NOMO-1 (cell line): ENCODE measurements around the gene MATCAP1.

ENCODE experiments used
- DNase-seq, 2 experiments: peaks; one replicate each; lab custom pipeline; 2025; ENCODE audit not compliant: unreplicated experiment in 2 of 2; lab: John Stamatoyannopoulos, UW

The MATCAP1 gene

DNA sequence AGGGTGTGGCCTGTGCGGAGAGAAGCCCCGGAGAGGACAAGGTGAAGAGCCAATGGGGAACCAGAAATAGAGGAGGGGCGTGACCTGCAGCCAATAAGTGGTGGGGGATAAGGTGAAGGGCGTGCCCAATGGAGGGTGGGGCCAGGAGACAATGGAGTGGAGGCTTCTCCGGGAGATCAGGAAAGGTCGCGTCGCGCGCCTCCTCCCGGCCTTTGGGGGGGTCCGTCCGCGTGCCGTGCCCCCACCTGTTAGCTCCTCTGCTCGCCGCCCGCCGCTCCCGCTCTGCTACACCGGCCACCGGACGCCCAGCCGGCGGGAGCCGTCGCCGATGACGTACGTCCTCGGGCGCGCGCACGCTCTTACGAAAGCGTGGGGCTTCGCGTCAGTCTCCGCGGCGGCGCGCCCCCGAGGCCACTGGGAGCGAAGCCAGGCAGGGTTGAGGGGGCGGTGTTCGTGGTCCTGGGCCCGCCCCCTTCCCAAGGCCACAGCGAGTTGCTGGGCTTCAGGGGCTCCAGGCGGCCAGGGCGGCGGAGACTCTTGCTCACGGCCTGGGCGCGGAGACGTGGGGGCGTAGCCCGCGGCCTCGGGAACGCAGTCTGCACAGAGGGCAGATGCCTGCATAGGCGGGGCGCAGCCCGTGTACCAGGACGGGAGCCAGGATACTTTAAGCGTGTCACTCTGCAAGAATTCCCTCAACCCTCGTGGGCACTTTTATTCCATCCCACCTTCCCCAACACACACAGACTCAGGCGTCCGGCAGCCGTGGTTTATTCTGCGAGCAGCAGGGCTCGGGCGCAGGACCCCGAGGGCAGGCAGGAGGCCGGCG lies at the start of gene MATCAP1:
Gene MATCAP1, minus strand, starts transcription at position 337 of the 826 bp plus-strand sequence. CDS start 3,353 bp downstream, outside the sequence.
- DNase-seq: peak; percentile 97 to 99

DNA sequence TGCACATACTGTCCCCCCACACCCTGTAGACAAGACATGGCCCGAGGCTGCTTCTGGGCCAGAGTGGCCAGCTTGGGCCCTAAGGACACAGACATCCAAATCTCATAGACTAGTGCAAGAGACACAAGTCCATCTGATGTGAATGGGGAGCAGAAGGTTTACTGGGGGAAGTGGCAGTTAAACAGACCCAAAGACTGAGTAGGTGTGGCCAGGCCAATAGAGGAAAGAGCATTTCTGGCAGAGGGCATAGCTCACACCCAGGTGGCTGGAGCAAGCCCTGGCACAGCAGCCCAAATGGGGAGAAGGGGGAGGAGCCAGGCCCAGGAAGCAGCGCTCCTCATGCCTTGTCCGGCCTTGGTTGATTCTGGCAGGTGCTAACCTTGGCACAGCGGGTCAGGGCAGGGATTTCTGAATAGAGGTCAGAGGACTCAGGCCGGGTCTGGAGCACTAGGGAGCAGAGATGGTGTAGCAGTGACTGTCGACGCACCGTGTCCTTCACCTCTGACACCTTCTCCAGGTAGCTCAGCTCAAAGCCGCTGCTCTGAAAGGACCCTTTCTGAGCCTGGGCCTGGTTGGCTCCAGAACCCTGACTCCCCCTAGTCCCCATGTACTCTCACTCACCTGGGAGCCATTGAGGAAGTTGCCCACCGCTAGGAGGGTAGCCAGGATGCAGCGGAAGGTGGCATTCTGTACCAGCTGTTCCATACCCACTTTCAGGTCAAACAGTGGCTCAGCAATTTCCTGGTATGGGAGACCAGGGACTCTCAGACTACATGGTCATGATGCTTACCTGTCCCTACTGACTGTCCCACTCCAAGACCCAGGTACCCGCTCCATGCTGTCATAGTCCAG lies 47.3 kb upstream of the MATCAP1 start:
- DNase-seq: no peak

DNA sequence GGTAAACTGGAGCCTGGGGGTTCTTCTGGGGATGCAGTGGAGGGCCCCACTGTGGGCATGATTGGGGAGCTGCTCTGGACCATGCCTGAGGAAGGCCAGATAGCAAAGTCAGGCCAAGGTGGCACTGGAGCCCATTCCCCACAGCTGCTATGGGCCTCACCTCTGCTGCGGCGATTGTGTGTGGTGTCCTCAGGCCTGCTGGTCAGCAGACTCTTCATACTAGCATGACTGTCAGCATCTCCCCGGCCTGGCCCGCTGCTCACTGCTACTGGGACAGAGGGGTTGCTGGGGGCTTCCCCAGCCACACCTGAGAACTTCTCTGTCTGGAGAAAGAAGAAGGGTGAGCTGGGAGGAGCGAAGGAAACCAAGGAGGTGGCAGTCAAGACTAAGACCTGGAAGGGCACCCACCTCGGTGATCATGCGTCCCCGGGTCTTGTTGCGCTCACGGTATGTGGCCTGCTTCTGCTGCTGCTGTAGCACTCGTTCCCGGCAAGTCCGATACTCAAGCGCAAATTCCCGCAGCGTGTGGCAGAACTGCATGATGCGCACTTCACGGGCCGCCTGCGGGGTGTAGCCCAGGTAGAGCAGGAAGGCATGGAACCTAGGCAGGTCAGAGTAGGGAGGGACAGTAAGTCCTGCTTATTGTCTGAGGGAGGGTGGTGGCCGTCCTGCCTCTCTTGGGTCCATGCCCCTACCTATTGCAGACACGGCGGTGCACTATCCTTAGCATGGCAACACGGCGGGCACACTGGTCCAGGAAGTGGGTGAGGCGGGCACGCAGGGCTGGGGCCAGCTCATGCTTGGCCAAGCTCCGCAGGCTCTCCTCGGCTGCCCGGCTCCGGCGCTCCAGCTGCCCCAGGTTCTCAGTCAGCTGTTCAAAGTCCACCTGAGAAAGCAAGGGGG lies 46.4 kb upstream of the MATCAP1 start:
- DNase-seq: no peak

DNA sequence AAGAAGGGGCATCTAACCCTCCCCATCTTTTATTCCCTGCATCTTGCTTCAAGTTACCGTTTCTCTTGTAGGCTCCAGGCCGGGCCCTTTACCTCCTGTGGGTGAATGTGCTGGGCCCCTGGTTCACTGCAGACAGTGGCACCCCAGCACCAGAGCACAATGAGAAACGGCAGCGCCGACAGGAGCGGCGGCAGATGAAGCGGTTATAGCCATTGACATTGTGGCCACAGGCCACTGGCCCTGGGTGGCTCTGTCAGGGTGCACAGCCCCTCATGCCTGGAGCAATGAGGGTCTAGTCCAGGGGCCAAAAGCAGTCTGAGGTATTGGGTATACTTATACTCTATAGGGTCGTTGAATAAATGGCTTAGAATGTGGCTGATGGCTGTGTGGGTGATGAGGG lies 45.1 kb upstream of the MATCAP1 start:
- no peak for DNase-seq

DNA sequence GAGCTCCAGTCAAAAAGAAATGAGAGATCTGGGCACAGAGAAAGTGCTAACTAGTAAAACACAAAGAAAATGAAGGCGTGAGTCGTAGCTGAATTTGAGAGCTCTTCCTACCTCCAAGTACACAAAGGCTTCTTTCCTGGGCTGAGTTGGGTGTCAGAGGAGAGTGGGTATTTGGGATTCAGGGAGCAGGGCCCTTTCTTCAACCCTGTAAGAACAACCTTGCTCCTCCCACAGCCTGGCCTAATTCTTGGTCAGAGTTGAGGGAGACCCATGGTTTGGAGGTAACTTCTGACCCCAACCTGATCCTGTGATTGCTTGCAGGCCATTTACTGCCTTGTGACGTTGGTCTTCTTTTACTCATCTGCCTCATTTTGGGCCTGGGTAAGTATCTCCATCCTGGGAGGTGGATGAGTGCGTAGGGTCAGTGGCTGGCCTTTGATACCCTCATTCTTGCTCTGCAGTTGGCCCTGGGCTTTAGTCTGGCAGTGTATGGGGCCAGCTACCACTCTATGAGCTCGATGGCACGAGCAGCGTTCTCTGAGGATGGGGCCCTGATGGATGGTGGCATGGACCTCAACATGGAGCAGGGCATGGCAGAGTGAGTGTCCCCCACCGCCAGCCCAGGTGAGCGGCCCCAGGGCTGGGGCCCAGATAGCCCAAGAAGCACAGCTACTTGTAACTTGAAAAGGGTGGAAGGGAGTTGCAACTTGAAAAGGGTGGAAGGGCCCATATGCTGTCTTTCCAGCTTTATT lies 44.4 kb upstream of the MATCAP1 start:
- no peak for DNase-seq

DNA sequence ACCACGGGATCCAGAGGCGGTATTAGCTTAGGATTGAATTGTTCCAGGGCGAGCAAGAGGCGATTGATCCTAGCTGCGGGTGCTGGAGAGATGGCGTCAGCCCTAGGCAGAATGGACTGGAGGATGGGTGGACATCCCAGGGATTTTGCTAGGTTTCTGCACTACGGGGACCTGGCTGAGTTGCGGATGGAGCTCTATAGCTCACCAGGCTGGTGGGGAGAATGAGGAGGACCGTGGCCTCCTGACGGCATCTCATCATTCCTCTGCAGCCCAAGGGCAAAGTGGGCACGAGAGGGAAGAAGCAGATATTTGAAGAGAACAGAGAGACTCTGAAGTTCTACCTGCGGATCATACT lies 43.8 kb upstream of the MATCAP1 start:
- no peak for DNase-seq

DNA sequence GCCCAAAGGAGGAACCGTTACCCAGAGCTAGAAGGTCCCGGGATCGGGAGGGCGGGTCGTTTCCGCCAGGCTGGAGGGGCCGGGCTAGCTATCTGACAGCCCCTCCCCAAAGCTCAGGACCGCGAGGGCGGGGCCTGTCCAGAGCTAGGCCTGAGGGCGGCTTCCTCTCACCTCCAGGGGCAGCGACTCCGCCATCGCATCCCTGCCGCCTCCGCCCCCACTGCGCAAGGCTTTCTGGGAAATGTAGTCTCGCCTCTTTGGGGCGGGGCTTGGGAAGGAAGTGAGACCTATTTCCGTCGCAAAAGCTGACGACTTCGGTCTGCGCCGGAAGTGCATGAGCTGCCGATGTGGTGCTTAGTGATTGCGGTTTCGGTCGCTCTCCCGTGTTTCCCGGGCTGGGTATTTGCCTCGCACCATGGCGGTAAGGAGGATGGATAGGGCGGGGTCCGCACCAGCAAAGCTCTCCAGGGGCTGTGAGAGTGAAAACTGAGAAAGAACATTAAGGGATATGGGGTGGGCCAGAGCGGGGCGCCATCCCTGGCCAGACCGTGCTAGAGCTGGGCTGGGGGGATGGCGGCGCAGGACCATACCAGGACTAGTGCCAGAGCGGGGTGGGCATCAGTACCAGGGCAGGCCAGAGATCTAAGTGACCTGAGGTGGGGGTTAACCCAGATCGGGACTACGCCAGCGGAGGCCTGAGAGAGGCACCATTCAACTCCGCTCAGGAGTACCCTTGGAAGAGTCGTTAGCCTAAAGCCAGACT lies 43.2 kb upstream of the MATCAP1 start, which contains the start of gene TMEM208:
Gene TMEM208, plus strand, starts transcription at position 327 of the 763 bp plus-strand sequence. Its CDS starts 89 bp downstream, at position 416.
- DNase-seq: peak; percentile 92 to 97

DNA sequence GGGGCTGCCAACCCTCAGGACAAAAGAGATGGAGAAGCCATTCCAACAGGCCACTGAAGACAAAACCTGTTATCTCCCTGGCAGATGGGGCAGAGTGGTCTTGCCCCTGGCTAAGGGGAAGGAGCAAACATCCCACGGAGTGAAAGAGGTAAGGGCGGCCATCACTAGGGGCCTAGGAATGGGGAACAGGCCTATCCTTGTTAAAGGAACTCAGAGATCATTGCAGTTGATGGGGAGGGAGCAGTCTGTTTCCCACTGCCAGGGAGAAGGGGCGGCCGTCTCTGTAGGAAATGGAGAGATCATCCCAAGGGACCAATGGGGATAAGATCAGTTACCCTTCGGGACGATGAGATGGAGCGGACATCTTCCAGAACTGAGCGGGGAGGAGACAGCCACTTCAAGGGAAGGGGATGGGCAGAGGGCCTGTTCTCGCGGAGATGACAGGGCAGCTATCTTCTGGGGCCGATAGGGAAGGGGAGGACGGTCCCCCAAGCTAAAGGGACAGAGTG lies 42.6 kb upstream of the MATCAP1 start:
- no peak for DNase-seq

DNA sequence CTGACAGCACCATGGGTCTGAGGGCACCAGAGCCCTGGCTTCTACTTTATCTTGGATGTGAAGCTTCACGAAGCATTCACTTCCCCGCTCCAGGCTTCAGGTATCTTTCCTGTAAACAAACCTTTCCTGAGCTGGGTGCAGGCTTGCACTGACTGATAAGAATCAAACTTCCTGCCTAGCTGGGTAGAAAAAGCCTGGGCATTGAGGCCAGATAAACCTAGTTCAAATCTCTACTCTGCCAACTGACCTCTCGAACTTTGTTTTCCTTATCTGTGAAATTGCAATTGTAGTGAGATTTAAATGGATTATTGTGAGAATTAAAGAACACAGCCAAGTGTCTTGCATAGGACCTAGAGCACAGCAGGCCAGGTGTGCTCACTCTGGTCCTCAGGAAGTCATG lies 40.2 kb upstream of the MATCAP1 start:
- no peak for DNase-seq

DNA sequence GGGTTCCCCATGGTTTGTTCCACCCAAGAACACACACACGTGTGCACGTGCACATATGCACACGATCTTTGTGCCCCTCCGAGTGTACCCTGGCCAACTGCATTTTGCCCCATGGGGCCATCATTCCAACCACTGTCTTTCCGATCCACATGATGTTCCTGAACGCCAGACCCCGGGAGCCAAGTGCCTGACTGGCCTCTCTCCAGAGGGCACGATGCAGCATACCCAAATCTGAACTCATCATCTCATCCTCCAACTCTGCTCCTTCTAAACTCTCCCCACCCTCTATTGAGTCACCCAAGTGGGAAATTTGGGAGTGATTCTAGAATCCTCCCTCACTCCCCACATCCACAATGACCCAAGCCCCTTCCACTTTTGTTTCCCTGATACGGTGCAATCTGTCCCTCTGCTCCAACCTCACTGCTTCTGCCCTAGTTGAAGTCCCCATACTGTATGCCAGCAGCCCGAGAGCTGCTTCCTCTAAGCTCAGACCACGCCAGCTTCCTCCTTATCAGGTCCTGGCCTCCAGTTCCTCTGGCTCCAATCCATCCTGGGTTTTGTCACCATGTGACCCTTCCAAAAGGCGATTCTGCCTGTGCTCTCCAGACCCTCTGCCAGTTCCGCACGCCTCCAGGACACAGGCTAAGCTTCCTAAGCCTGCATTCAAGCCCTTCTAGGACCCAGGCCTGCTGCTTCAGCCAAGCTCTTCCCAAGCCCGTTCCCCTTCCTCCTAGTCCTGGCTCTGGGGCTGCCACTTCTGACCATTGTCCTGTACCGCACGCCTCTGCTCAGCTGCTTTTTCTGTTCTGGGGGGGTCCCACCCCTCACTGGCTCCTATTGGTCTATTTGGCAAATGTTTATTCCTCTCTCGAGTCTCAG lies 33.1 kb upstream of the MATCAP1 start:
- peak in 1 of 2 experiments; percentile 18 for DNase-seq

DNA sequence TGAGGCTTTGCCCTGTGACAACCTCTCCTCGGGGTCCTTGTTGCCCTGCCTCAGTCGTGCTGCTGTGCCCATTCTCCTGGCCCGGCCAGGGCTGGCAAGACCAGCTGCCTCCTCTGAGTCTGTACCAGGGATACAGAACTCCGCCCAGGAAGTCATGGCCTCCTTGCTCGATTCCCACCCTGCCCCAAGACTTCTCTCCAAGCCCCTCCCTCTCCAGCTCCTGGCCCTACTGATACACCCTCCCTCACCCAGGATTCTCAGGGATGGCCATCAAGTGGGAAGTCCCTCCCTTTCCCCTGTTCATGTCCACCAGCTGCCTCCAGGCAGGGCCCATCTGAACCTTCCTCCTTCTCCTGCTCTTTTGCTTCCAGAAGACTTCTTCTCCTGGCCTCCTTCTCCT lies 31.9 kb upstream of the MATCAP1 start:
- DNase-seq: no peak

DNA sequence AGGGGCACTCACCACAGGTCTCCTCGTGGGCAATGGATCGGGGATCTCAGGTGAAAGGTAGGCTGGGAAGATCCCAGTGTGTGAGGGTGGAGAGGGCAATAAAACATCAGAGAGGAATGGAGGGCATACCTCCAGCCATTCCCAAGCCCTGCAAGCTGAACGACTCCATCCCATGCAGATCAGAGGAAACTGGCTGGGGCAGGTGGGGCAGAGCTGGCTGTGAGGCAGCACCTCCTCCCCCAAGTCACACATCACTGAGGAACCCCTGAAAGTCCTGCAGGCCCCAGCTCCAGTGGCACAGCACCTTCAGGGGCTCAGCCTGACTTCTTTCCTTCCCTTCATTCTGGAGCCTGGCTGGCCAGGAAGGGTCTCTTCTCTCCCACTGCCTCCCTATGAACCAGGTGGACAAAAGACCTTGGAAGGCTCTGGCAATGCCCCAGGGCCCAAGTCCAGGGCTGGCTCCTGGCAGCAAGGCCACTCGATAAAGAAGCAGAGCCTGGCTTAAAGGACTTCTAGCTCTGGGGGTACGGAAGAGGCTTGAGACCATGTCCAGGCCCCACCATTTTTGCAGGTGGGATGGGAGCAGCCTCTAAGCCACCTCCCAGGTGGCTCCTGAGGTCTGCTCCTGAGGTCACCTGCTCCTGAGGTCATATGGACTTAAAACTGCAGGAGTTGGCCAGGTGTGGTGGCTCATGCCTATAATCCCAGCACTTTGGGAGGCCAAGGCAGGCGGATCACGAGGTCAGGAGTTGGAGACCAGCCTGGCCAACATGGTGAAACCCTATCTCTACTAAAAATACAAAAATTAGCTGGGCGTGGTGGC lies 29.6 kb upstream of the MATCAP1 start:
- no peak for DNase-seq

DNA sequence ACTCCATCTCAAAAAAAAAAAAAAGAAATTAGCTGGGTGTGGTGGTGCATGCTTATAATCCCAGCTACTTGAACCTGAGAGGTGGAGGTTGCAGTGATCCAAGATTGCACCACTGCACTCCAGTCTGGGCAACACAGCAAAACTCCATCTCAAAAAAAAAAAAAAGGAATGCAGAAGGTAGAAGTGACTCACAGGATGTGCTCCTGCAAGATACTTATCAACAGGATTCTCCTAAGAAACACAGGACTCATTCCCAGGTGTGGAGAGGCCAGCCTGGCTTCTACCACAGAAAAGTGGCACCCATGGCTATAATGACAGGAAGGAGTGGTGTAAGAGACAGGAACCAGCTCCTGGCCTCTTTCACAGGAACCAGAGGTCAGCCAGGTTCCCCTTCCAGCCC lies 29.0 kb upstream of the MATCAP1 start:
- DNase-seq: no peak

DNA sequence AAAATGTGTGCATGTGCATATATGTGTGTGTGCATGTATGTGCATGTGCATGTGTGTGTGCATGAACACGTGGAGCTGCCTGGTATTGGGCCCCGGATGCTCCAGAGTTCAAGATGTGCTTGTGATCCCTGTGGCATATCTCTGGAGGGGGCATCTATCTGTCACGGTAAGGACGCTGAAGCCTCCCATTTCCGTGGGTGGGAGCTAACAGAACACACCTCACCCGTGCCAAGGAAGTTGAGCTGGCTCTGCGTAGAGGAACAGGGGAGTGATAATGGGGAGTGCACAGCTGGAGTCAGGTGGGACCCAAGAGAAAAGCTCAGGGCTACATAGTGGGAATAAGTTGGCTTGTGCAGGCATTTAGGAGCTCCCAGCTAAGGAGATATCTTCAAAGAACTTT lies 27.9 kb upstream of the MATCAP1 start:
- DNase-seq: no peak

DNA sequence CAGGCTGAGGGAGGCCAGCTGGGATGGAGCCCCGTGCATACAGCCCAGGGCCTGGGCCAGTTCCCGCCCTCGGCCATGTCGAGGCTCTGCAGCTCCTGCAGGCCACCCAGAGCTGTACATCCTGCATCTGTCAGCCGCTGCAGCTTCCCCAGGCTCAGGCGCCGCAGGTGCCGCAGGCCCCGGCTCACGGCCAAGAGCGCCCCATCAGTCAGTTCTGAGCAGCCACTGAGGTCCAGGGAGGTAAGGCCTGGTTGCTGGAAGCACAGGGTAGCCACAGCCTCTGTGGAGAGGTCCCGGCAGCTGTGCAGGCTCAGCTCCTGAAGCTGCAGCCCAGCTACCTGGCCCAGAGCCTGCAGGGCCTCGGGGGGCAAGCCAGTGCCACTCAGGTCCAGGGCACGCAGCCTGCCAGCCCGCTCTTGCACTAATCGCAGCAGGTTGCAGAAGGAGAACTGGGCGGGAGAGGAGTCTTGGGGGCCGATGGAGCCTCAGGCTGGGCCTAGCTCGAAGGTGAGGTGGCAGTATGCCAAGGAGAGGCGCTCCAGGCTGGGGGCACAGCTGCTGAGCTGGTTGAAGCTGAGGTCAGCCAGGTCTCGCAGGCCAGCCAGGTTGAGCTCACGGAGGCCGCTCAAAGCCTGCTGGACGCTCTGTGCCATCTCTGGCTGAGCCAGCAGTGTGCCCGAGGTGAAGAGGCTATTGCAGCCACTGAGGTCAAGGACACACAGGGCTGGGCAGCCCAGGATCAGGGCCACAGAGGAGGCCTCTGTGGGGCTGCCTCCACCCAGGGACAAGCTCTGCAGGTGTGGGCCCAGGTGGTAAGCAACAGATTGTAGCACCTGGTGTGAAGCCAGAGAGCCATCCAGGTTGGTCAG lies 26.5 kb upstream of the MATCAP1 start:
- DNase-seq: no peak

DNA sequence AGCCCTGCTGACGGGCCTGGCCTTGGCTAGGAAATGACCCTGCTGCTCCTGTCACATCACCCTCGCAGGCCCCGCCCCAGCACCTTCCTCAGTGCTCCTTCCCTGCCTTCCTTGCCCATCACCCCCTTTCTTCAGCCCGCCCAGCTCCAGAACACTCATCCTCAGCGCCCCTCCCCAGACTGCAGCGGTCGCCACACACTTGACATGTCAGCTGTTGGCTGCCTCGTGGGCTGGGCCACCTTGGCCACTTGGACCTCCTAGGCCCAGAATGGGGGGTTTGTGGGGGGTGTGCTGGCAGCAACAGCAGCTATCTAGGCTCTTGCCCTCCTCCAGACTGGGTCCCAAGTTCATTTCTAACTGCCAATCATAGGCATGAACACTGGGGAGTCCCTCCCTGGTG lies 25.8 kb upstream of the MATCAP1 start:
- DNase-seq: no peak
